Colonic mucosa (tissue), 4 donors: ENCODE data around the gene CLASP1. TPM values are rescaled to one million over a fixed set of nuclear protein-coding genes. Genes with fewer than 3 reads are reported as not detected.
"Not testable (repeated sequence)": the region's sequence is repeated elsewhere in the genome, so short reads cannot be mapped to it uniquely, and the experiment has no call there.

Source experiments
- DNase-seq: peaks from one replicate; pipeline ENCODE4 v3.0.0-alpha.2; 2020
- H3K27ac ChIP-seq: fragments of 200-600 bp; one replicate; pipeline ENCODE4 v1.8.0; 2021
- H3K27me3 ChIP-seq: fragments of 200-600 bp; one replicate; pipeline ENCODE4 v1.8.0; 2021
- H3K36me3 ChIP-seq: fragments of 200-600 bp; one replicate; pipeline ENCODE4 v1.8.0; 2021
- H3K4me1 ChIP-seq: fragments of 200-600 bp; one replicate; pipeline ENCODE4 v1.8.0; 2021; ENCODE audit warnings: mild to moderate bottlenecking
- H3K4me3 ChIP-seq: fragments of 200-600 bp; one replicate; pipeline ENCODE4 v1.8.0; 2021
- H3K9ac ChIP-seq, 2 donors: one replicate each; pipeline ENCODE4 v1.7.0; 2013; ENCODE audit warnings: control low read depth in 2 of 2, low read depth in 2 of 2, low read length in 2 of 2
- H3K9me3 ChIP-seq: fragments of 200-600 bp; one replicate; pipeline ENCODE4 v1.8.0; 2021
- CTCF ChIP-seq: fragments of 200-600 bp; IDR thresholded peaks from one replicate; pipeline ENCODE4 v1.8.0; 2022; ENCODE audit warnings: antibody characterized with exemption, mild to moderate bottlenecking
- intact Hi-C: fragments of 100-400 bp; cut with DNase I; formaldehyde crosslinking; loops from one replicate; pipeline ENCODE4 v1.14.1; 2022
- total RNA-seq, 2 donors: library from RNA; stranded (reverse); fragmentation: NEBNext Ultra II Directional in 1 of 2; extraction: Animal tissue kit (Norgen Biotek cat#: 25700) in 1 of 2; gene quantifications; one replicate each; pipeline ENCODE4 v1.2.1, GENCODE V29; 2021
- donor health status: healthy.
- donor health status: DM: no; HTN: no; CAD: no.
- donor health status: DM: no; HTN: no; CAD: no.

CLASP1 gene
- total RNA-seq, 2 donors from 2014 or later: 30.3 to 32.3 TPM

GRCh38 chr2:121451398-121451797, 197.9 kb downstream of the CLASP1 start:
- Histone ChIP-seq H3K36me3 (peaks cover 20% of the 10 kb centered on the region), H3K9ac (no peak overlapping the region), H3K27ac (no peak overlapping the region), H3K9me3 (no peaks in the 10 kb centered on the region), H3K27me3 (no peaks in the 10 kb centered on the region), H3K4me1 (no peaks in the 10 kb centered on the region), H3K4me3 (no peak overlapping the region)
- intact Hi-C loops: no loop called here
- TF ChIP-seq CTCF: no peak
- DNase-seq: no peak

GRCh38 chr2:121450301-121450700, 199.0 kb downstream of the CLASP1 start:
- Histone ChIP-seq H3K27ac (no peak overlapping the region), H3K4me3 (no peak overlapping the region), H3K9ac (no peak overlapping the region), H3K36me3 (peaks cover 20% of the 10 kb centered on the region), H3K9me3 (no peaks in the 10 kb centered on the region), H3K4me1 (no peaks in the 10 kb centered on the region), H3K27me3 (no peaks in the 10 kb centered on the region)
- no peak for DNase-seq
- intact Hi-C loops: no loop called here
- TF ChIP-seq CTCF: no peak

- Histone ChIP-seq H3K4me1 (no peaks in the 10 kb centered on the region), H3K9me3 (no peaks in the 10 kb centered on the region), H3K27me3 (no peaks in the 10 kb centered on the region), H3K27ac (no peak overlapping the region), H3K9ac (no peak overlapping the region), H3K4me3 (no peak overlapping the region), H3K36me3 (peaks cover 16% of the 10 kb centered on the region)
- TF ChIP-seq CTCF: no peak
- intact Hi-C loops: no loop called here
- no peak for DNase-seq
Observed at GRCh38 chr2:121446647-121447241, 202.5 kb downstream of the CLASP1 start.

GRCh38 chr2:121442889-121443288, 206.4 kb downstream of the CLASP1 start:
- no peaks in the 10 kb centered on the region for H3K4me1 ChIP-seq
- no peak overlapping the region for H3K27ac ChIP-seq
- intact Hi-C loops: no loop called here
- DNase-seq: no peak
- H3K27me3 ChIP-seq: no peaks in the 10 kb centered on the region
- H3K4me3 ChIP-seq: no peak overlapping the region
- no peak for TF ChIP-seq CTCF
- peaks cover 12% of the 10 kb centered on the region for H3K36me3 ChIP-seq
- H3K9ac ChIP-seq: no peak overlapping the region
- no peaks in the 10 kb centered on the region for H3K9me3 ChIP-seq

GRCh38 chr2:121438290-121438689, 211.0 kb downstream of the CLASP1 start:
- H3K9ac ChIP-seq, H3K4me1 ChIP-seq, H3K27me3 ChIP-seq, H3K9me3 ChIP-seq, H3K36me3 ChIP-seq, DNase-seq, intact Hi-C loops, H3K4me3 ChIP-seq, H3K27ac ChIP-seq: not testable (repeated sequence)

GRCh38 chr2:121436918-121437317, 212.3 kb downstream of the CLASP1 start:
- no peak overlapping the region for H3K4me3 ChIP-seq
- H3K27me3 ChIP-seq: no peaks in the 10 kb centered on the region
- intact Hi-C loops: no loop called here
- no peak for TF ChIP-seq CTCF
- H3K4me1 ChIP-seq: no peaks in the 10 kb centered on the region
- no peak overlapping the region for H3K27ac ChIP-seq
- no peaks in the 10 kb centered on the region for H3K36me3 ChIP-seq
- no peak overlapping the region for H3K9ac ChIP-seq
- no peaks in the 10 kb centered on the region for H3K9me3 ChIP-seq
- no peak for DNase-seq
